ENCODE measurements around the gene PTPRR.

PTPRR gene, protein sequence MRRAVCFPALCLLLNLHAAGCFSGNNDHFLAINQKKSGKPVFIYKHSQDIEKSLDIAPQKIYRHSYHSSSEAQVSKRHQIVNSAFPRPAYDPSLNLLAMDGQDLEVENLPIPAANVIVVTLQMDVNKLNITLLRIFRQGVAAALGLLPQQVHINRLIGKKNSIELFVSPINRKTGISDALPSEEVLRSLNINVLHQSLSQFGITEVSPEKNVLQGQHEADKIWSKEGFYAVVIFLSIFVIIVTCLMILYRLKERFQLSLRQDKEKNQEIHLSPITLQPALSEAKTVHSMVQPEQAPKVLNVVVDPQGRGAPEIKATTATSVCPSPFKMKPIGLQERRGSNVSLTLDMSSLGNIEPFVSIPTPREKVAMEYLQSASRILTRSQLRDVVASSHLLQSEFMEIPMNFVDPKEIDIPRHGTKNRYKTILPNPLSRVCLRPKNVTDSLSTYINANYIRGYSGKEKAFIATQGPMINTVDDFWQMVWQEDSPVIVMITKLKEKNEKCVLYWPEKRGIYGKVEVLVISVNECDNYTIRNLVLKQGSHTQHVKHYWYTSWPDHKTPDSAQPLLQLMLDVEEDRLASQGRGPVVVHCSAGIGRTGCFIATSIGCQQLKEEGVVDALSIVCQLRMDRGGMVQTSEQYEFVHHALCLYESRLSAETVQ

DNA sequence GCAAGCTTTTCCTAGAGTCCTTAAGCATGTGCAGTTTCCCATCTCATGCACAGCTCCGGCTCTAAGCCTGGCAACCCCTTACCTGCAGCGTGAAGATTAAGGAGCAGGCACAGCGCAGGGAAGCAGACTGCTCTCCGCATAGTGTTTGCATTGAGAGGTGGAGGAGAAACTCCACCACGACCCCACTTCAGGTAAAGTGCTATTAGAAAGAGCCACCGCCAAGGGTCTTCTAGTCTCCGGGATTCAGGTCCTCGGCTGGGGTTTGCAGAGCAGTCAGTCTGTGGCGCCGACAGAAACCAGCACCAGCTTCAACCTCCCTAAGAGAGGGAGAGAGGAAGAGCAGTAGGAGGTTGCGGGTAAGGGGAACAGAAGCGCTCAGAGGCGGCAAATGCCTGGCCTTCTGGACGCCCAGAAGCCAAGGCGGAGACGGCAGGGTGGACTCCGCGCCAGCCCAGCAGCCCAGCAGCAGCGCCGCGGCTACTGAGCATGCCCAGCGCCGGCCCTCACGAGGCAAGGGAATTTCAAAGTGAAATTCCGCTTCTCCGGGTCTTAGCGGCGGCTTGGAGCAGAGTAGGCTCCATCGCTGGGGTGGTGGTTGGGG is at the start of gene PTPRR:
TSS of gene PTPRR (minus strand) at position 488 of the 601 bp plus-strand sequence. CDS start at position 140, 348 bp downstream.
- H3K36me3 ChIP-seq = no peaks in the 10 kb centered on the region
- no peak within 1 kb of the TSS for H3K4me3 ChIP-seq (ENCODE audit: low read depth in 1 of 2, low read length in 1 of 2)
- no peak within 1 kb of the TSS for H3K27ac ChIP-seq
- H3K9me3 ChIP-seq = no peaks in the 10 kb centered on the region
- H3K27me3 ChIP-seq = peaks cover 18% of the 10 kb centered on the region
- TF ChIP-seq, protein P1, sequence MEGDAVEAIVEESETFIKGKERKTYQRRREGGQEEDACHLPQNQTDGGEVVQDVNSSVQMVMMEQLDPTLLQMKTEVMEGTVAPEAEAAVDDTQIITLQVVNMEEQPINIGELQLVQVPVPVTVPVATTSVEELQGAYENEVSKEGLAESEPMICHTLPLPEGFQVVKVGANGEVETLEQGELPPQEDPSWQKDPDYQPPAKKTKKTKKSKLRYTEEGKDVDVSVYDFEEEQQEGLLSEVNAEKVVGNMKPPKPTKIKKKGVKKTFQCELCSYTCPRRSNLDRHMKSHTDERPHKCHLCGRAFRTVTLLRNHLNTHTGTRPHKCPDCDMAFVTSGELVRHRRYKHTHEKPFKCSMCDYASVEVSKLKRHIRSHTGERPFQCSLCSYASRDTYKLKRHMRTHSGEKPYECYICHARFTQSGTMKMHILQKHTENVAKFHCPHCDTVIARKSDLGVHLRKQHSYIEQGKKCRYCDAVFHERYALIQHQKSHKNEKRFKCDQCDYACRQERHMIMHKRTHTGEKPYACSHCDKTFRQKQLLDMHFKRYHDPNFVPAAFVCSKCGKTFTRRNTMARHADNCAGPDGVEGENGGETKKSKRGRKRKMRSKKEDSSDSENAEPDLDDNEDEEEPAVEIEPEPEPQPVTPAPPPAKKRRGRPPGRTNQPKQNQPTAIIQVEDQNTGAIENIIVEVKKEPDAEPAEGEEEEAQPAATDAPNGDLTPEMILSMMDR (IDR thresholded peaks at IDR 0.05) = no peak
- H3K4me1 ChIP-seq (ENCODE audit: control insufficient read depth in 1 of 2, insufficient read depth in 1 of 2, low read depth in 1 of 2, low read length in 1 of 2) = no peaks in the 10 kb centered on the region

DNA sequence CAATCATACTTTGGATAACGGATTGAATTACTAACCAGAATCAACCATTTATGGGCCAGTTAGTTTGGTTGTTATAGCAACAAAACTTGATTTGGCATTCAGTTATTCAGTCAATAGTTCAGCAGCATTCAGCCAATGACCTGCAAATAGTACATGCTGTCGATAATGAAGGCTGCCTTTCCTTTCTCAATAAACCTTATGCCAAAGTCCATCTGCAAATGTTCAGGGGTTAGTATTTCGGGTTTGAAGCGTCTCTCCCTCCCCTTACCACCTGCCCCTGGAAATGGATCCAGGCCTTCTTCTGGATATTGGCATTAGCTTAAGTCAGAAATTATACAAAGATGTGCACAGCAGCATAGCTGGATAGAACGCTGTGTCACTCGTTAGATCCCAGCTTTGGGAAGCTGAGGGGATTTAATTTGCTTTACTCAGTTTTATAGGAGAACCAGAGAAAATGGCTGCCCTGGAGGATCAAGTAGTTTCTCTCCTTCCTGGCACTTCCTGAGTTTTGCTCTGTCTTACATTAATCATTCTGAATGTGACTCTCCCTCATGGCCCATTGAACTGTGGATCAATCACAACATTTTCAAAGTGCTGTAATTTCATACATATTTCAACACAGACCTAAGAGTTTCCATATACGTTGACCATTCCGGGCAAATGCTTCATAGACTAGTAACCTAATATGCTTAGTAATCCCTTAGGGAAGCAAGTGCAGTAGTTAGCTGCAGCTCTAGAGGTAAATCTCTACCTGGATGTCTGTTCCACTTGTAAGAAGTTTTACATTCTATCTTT is 46.7 kb upstream of the PTPRR start:
- H3K27me3 ChIP-seq = no peaks in the 10 kb centered on the region
- no peak overlapping the region for H3K4me3 ChIP-seq (ENCODE audit: low read depth in 1 of 2, low read length in 1 of 2)
- H3K9me3 ChIP-seq = no peaks in the 10 kb centered on the region
- TF ChIP-seq, protein P1 (IDR thresholded peaks at IDR 0.05) = no peak
- no peaks in the 10 kb centered on the region for H3K36me3 ChIP-seq
- H3K4me1 ChIP-seq (ENCODE audit: control insufficient read depth in 1 of 2, insufficient read depth in 1 of 2, low read depth in 1 of 2, low read length in 1 of 2) = no peaks in the 10 kb centered on the region
- H3K27ac ChIP-seq = no peak overlapping the region

DNA sequence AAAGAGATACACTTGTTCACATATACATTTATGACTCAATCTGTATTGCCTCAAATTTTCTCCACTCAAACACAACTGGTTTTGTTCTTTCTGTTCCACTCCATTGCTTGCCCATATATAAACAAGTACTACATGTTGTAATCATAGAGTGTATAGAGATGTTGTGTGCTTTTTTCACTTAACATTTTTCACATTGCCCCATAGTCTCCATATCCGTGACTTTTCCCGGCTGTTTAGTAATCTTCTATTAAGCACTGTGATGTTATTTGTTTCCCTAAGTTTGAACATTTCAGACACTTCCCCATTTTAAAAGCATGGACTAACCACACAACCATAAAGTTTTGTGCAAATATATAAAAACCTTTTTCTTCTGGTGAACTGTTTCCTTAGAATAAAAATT is 45.5 kb upstream of the PTPRR start:
- TF ChIP-seq, protein P1 (IDR thresholded peaks at IDR 0.05) = no peak
- no peaks in the 10 kb centered on the region for H3K36me3 ChIP-seq
- no peaks in the 10 kb centered on the region for H3K27me3 ChIP-seq
- H3K27ac ChIP-seq = no peak overlapping the region
- no peaks in the 10 kb centered on the region for H3K9me3 ChIP-seq
- no peak overlapping the region for H3K4me3 ChIP-seq (ENCODE audit: low read depth in 1 of 2, low read length in 1 of 2)
- no peaks in the 10 kb centered on the region for H3K4me1 ChIP-seq (ENCODE audit: control insufficient read depth in 1 of 2, insufficient read depth in 1 of 2, low read depth in 1 of 2, low read length in 1 of 2)

DNA sequence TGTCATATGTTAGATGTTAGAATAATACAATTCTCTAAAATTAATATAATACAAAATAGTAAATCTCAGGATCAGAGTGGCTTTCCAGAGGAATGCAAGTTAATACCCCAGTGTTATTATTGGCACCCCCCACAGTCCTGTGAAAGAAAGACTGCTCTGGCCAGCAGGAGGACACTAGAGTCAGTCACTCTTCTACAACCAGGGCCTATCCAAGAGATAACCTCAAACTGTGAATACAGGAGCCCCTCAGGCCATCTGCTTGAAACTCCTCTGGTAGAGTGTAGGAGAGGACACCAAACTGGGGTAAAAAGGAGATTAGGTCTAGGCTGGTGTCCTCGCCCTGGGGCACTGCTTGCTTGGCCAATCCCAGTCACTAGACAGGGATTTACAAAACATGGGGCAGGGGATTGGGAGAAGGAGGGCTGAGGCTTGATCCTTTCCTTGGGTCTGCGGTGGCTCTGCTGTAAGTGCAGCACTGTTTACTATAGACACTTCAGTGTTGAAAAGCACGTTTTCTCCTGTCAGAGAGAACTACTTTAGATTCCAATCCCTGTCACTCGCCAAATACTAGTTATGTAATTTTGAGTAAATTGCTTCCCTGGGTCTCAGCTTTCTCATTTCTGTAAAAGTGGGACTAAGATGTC is 44.5 kb upstream of the PTPRR start:
- Histone ChIP-seq H3K4me3 (ENCODE audit: low read depth in 1 of 2, low read length in 1 of 2) (no peak overlapping the region), H3K4me1 (ENCODE audit: control insufficient read depth in 1 of 2, insufficient read depth in 1 of 2, low read depth in 1 of 2, low read length in 1 of 2) (no peaks in the 10 kb centered on the region), H3K27me3 (no peaks in the 10 kb centered on the region), H3K9me3 (no peaks in the 10 kb centered on the region), H3K27ac (no peak overlapping the region), H3K36me3 (no peaks in the 10 kb centered on the region)
- TF ChIP-seq, protein P1 (IDR thresholded peaks at IDR 0.05) = no peak
